PC-9 (cell line): ENCODE measurements around the gene LSS.

ENCODE experiments used
- EZH2 ChIP-seq: fragments of 200-600 bp; sonication (generic); IDR thresholded peaks from 2 replicates; pipeline ENCODE4 v1.8.0; 2017; ENCODE audit warnings: antibody characterized with exemption, low read depth
- TF ChIP-seq, protein P1 (sequence below): fragments of 200-600 bp; sonication (generic); conservative IDR thresholded peaks from 2 replicates; pipeline ENCODE4 v1.6.1; 2017; ENCODE audit warnings: mixed run types, antibody characterized with exemption, mild to moderate bottlenecking, moderate library complexity

DNA sequence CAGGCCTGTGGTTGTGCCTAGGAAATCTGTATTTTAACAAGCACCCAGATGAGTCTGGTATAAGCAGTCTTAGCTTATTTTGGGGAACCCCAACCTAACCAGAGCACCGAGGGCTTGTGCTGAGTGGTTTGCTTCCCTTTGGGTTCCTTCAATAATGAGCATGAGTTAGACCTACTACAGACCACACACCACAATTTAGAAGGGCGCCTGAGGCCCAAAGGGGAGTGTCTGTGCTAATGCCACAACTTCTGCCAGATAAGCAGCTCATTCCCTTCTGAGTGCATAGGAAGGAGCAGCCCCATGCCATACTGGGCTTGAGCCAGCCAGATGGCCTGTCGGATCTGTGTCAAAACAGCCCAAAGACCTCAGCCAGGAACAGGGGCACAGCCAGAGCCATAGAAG is 15.4 kb upstream of the LSS start:
- TF ChIP-seq, protein P1, sequence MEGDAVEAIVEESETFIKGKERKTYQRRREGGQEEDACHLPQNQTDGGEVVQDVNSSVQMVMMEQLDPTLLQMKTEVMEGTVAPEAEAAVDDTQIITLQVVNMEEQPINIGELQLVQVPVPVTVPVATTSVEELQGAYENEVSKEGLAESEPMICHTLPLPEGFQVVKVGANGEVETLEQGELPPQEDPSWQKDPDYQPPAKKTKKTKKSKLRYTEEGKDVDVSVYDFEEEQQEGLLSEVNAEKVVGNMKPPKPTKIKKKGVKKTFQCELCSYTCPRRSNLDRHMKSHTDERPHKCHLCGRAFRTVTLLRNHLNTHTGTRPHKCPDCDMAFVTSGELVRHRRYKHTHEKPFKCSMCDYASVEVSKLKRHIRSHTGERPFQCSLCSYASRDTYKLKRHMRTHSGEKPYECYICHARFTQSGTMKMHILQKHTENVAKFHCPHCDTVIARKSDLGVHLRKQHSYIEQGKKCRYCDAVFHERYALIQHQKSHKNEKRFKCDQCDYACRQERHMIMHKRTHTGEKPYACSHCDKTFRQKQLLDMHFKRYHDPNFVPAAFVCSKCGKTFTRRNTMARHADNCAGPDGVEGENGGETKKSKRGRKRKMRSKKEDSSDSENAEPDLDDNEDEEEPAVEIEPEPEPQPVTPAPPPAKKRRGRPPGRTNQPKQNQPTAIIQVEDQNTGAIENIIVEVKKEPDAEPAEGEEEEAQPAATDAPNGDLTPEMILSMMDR = no peak
- TF ChIP-seq EZH2 = no peak
